ENCODE data around the gene RNASE7. TPM values are rescaled to one million over a fixed set of nuclear protein-coding genes. Genes with fewer than 3 reads are reported as not detected.
A peak's percentile ranks its signal among the peaks of the same experiment; 100 is the strongest.

Gene RNASE7
- total RNA-seq, 4 donors from 2014 or later: 0.23 TPM; not detected in 3

- Histone ChIP-seq H3K36me3 (no peaks in the 10 kb centered on the region), H3K9me3 (no peaks in the 10 kb centered on the region), H3K4me3 (no peak within 1 kb of the TSS), H3K27me3 (no peaks in the 10 kb centered on the region), H3K27ac (no peak within 1 kb of the TSS), H3K4me1 (peaks cover 11 to 19% (median 14%) of the 10 kb centered on the region in 3 donors)
- WGBS, 2 donors (ENCODE audit: low coverage in 1 of 2): 79 to 87% methylated on average over 2 to 3 of the region's 5 CpGs
- TF ChIP-seq POLR2A (IDR thresholded peaks at IDR 0.05) (no peak), POLR2AphosphoS5 (IDR thresholded peaks at IDR 0.05) (no peak), CTCF (IDR thresholded peaks at IDR 0.05) (no peak), EP300 (IDR thresholded peaks at IDR 0.05) (no peak)
- ATAC-seq: no peak
Observed at GRCh38 chr14:21034707-21035106, 7.5 kb upstream of the RNASE7 start, which contains the start of gene RNASE13. TSS of gene RNASE13 (minus strand) at chr14:21034807. CDS start at chr14:21034288, 519 bp downstream.

- Histone ChIP-seq H3K36me3 (no peaks in the 10 kb centered on the region), H3K4me1 (peaks cover 14 to 26% (median 17%) of the 10 kb centered on the region in 3 donors), H3K4me3 (no peak overlapping the region), H3K27me3 (no peaks in the 10 kb centered on the region), H3K27ac (peak overlapping the region in 2 of 4 donors; percentile 7 to 21), H3K9me3 (no peaks in the 10 kb centered on the region)
- ATAC-seq: no peak
- TF ChIP-seq POLR2AphosphoS5 (IDR thresholded peaks at IDR 0.05) (no peak), POLR2A (IDR thresholded peaks at IDR 0.05) (no peak), EP300 (IDR thresholded peaks at IDR 0.05) (no peak), CTCF (IDR thresholded peaks at IDR 0.05) (no peak)
- WGBS, 2 donors (ENCODE audit: low coverage in 1 of 2): 85 to 90% methylated on average over 3 to 5 of the region's 7 CpGs
Observed at GRCh38 chr14:21036751-21037150, 5.4 kb upstream of the RNASE7 start.

- Histone ChIP-seq H3K4me1 (peaks cover 14 to 26% (median 17%) of the 10 kb centered on the region in 3 donors), H3K27me3 (no peaks in the 10 kb centered on the region), H3K27ac (peak overlapping the region in 2 of 4 donors; percentile 7 to 21), H3K4me3 (no peak overlapping the region), H3K9me3 (no peaks in the 10 kb centered on the region), H3K36me3 (no peaks in the 10 kb centered on the region)
- 89 to 100% methylated on average over 2 to 3 of the region's 3 CpGs for WGBS, 2 donors (ENCODE audit: low coverage in 1 of 2)
- TF ChIP-seq POLR2AphosphoS5 (IDR thresholded peaks at IDR 0.05) (no peak), EP300 (IDR thresholded peaks at IDR 0.05) (no peak), CTCF (IDR thresholded peaks at IDR 0.05) (no peak), POLR2A (IDR thresholded peaks at IDR 0.05) (no peak)
- ATAC-seq: no peak
Observed at GRCh38 chr14:21037156-21037555, 5.0 kb upstream of the RNASE7 start.

- peak; percentile 98 for ATAC-seq
- Histone ChIP-seq H3K36me3 (no peaks in the 10 kb centered on the region), H3K9me3 (no peaks in the 10 kb centered on the region), H3K27ac (peak overlapping the region; percentile 80 to 86 (median 84)), H3K4me1 (peaks cover 14 to 38% (median 17%) of the 10 kb centered on the region in 3 donors), H3K27me3 (no peaks in the 10 kb centered on the region), H3K4me3 (peak overlapping the region in 1 of 2 donors; percentile 22)
- TF ChIP-seq POLR2AphosphoS5 (IDR thresholded peaks at IDR 0.05) (peak; percentile 58), POLR2A (IDR thresholded peaks at IDR 0.05) (no peak), CTCF (IDR thresholded peaks at IDR 0.05) (peak in 1 of 4 experiments; percentile 2)
- 4 to 17% methylated on average over 6 to 7 of the region's 10 CpGs for WGBS, 2 donors (ENCODE audit: low coverage in 1 of 2)
Observed at GRCh38 chr14:21038441-21039422, 3.4 kb upstream of the RNASE7 start.

Measured in gastroesophageal sphincter (tissue), 4 donors.